GM12878 (cell line): ENCODE data around the gene SLC22A23. TPM values are rescaled to one million over a fixed set of nuclear protein-coding genes. Genes with fewer than 3 reads are reported as not detected.

Experiments used
- CTCF ChIP-seq, 3 experiments: IDR thresholded peaks in 2 of 3; conservative IDR thresholded peaks in 1 of 3; 2 replicates each; pipeline ENCODE4 v1.5.1; 2011; ENCODE audit warnings: low read depth in 3 of 3, low read length in 3 of 3, mild to moderate bottlenecking in 3 of 3, control low read depth in 2 of 3, moderate library complexity in 2 of 3, inconsistent platforms in 1 of 3, mixed read lengths in 1 of 3; ENCODE audit not compliant: control insufficient read depth in 2 of 3, insufficient read depth in 1 of 3; ENCODE audit errors: extremely low read depth in 1 of 3
- EP300 ChIP-seq, 2 experiments: fragments of 150-350 bp in 1 of 2; IDR thresholded peaks; 2 replicates each; pipeline ENCODE4 v1.6.1; 2011 to 2012; ENCODE audit warnings: low read depth in 2 of 2, low read length in 2 of 2, borderline replicate concordance in 1 of 2, improper control_type of control experiment in 1 of 2, inconsistent platforms in 1 of 2; ENCODE audit not compliant: control insufficient read depth in 1 of 2
- HDAC2 ChIP-seq: fragments of 200-600 bp; sonication (generic); IDR thresholded peaks from 2 replicates; pipeline ENCODE4 v1.6.1; 2017
- IKZF1 ChIP-seq: fragments of 450-650 bp; conservative IDR thresholded peaks from 2 replicates; pipeline ENCODE4 v1.6.1; 2017; ENCODE audit warnings: antibody characterized with exemption, mild to moderate bottlenecking
- RCOR1 ChIP-seq: conservative IDR thresholded peaks from 2 replicates; pipeline ENCODE4 v1.6.1; 2012; ENCODE audit warnings: low read depth, low read length, improper control_type of control experiment
- ZNF622 ChIP-seq: fragments of 450-650 bp; IDR thresholded peaks from 2 replicates; pipeline ENCODE4 v1.6.1; 2017; ENCODE audit warnings: mild to moderate bottlenecking, inconsistent platforms
- ZNF687 ChIP-seq: fragments of 450-650 bp; IDR thresholded peaks from 2 replicates; pipeline ENCODE4 v1.6.1; 2017; ENCODE audit warnings: mild to moderate bottlenecking, moderate library complexity
- polyA plus RNA-seq, 11 experiments: library from polyadenylated mRNA; depleted of rRNA in 4 of 11; unstranded in 6 of 11; stranded (reverse) in 5 of 11; fragments of >200 nt; fragmentation: Nextera tagmentation in 4 of 11; fragmentation: Illumina TruSeq in 1 of 11; extraction: Ambion mirVana in 4 of 11; extraction: Trizol in 1 of 11; gene quantifications; 1 replicate in 1 of 11; 2 replicates in 10 of 11; pipeline versions ENCODE4 v1.2.1 to v1.2.3, GENCODE V29; 2011 to 2016; ENCODE audit warnings: inconsistent platforms in 2 of 11, missing spikeins in 2 of 11, low read depth in 1 of 11
- total RNA-seq, 4 experiments: library from RNA; depleted of rRNA in 3 of 4; stranded (reverse); fragments of >200 nt in 3 of 4; fragmentation: Illumina TruSeq in 1 of 4; extraction: Trizol in 1 of 4; gene quantifications; 2 replicates each; pipeline versions ENCODE4 v1.2.1 to v1.2.3, GENCODE V29; 2013 to 2021
- TF ChIP-seq, protein P1 (sequence below): fragments of 450-650 bp; IDR thresholded peaks from 2 replicates; pipeline ENCODE4 v1.6.1; 2018; ENCODE audit warnings: mild to moderate bottlenecking, low read depth, moderate library complexity; ENCODE audit not compliant: partially characterized antibody

The SLC22A23 gene
- total and polyA plus RNA-seq, 10 of the 15 experiments (the other 5 are each of a cell fraction or from before 2014, with no cell fraction given), result 0.20 to 2.4 (median 0.74) TPM

GRCh38 chr6:3419624-3420272 is 37.1 kb downstream of the SLC22A23 start (continued):
- TF ChIP-seq ZNF622 (no peak), CTCF (IDR thresholded peaks at IDR 0.05 in 2 of 3, conservative IDR thresholded peaks at IDR 0.05 in 1 of 3; ENCODE audit: control insufficient read depth in 2 of 3, extremely low read depth in 1 of 3, insufficient read depth in 1 of 3, low read depth in 3 of 3, low read length in 3 of 3) (no peak), HDAC2 (no peak), RCOR1 (no peak), IKZF1 (no peak), ZNF687 (no peak), EP300 (IDR thresholded peaks at IDR 0.05; ENCODE audit: borderline replicate concordance in 1 of 2, control insufficient read depth in 1 of 2, low read depth in 2 of 2, low read length in 2 of 2) (no peak)
- TF ChIP-seq, protein P1, sequence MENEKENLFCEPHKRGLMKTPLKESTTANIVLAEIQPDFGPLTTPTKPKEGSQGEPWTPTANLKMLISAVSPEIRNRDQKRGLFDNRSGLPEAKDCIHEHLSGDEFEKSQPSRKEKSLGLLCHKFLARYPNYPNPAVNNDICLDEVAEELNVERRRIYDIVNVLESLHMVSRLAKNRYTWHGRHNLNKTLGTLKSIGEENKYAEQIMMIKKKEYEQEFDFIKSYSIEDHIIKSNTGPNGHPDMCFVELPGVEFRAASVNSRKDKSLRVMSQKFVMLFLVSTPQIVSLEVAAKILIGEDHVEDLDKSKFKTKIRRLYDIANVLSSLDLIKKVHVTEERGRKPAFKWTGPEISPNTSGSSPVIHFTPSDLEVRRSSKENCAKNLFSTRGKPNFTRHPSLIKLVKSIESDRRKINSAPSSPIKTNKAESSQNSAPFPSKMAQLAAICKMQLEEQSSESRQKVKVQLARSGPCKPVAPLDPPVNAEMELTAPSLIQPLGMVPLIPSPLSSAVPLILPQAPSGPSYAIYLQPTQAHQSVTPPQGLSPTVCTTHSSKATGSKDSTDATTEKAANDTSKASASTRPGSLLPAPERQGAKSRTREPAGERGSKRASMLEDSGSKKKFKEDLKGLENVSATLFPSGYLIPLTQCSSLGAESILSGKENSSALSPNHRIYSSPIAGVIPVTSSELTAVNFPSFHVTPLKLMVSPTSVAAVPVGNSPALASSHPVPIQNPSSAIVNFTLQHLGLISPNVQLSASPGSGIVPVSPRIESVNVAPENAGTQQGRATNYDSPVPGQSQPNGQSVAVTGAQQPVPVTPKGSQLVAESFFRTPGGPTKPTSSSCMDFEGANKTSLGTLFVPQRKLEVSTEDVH, result no peak
